ENCODE data around the gene MTCL1.

GRCh38 chr18:8709248-8710059 lies 4.1 kb downstream of the MTCL1 start:
- TF ChIP-seq CTCF (IDR thresholded peaks at IDR 0.05) (no peak), POLR2A (IDR thresholded peaks at IDR 0.05) (no peak)

Measured in heart left ventricle (tissue), 13 donors.